ENCODE results near the gene FGF8. TPM values are rescaled to one million over a fixed set of nuclear protein-coding genes. Genes with fewer than 3 reads are reported as not detected.
A peak's percentile ranks its signal among the peaks of the same experiment; 100 is the strongest.

FGF8 gene
- total RNA-seq, 1 experiment from 2014 or later = 14.3 TPM

- peaks cover 27 to 34% of the 10 kb centered on the region in 2 experiments for H3K4me1 Mint-ChIP-seq
- no peaks in the 10 kb centered on the region for H3K27me3 Mint-ChIP-seq (ENCODE audit: low read depth)
- no CpG with 5 or more reads among the region's 47 CpGs for WGBS (ENCODE audit: extremely low coverage, insufficient read length, low lambda C conversion rate)
- peak; percentile 99 for DNase-seq
- H3K4ac ChIP-seq (ENCODE audit: low read depth, low read length) = no peak within 1 kb of the TSS; the same call in 1 of the 2 replicates
- H4K8ac ChIP-seq (replicated peaks; ENCODE audit: insufficient read length, low read depth, low read length) = no peak within 1 kb of the TSS
- TF ChIP-seq CTCF (conservative IDR thresholded peaks at IDR 0.05) = no peak
- H2BK20ac ChIP-seq (ENCODE audit: low read depth, low read length, poor library complexity, severe bottlenecking) = no peak within 1 kb of the TSS
- peak within 1 kb of the TSS; percentile 94 for H2BK5ac ChIP-seq (ENCODE audit: insufficient read length, low read length)
- no peaks in the 10 kb centered on the region for H3K27me3 ChIP-seq (ENCODE audit: insufficient read depth, low read length)
- H3K4me2 ChIP-seq (ENCODE audit: insufficient read depth, insufficient read length, low read length) = peak within 1 kb of the TSS; percentile 96
- peak within 1 kb of the TSS; percentile 69 for H4K5ac ChIP-seq (ENCODE audit: insufficient read length, low read depth, low read length)
- H3K27ac Mint-ChIP-seq = peak within 1 kb of the TSS; percentile 100
- no peaks in the 10 kb centered on the region for H4K20me1 ChIP-seq (ENCODE audit: control insufficient read depth, insufficient read depth, insufficient read length)
- H3T11ph ChIP-seq (ENCODE audit: low read length) = no peak within 1 kb of the TSS
- H3K9me3 ChIP-seq (ENCODE audit: control insufficient read depth, low read depth, low read length) = no peaks in the 10 kb centered on the region
- H3K14ac ChIP-seq (ENCODE audit: insufficient read depth, low read length) = peak within 1 kb of the TSS; percentile 99
- no peak within 1 kb of the TSS for H2AK5ac ChIP-seq (ENCODE audit: insufficient read length, low read length)
- H3K23ac ChIP-seq (ENCODE audit: insufficient read length, low read depth, low read length) = no peak within 1 kb of the TSS
- peaks cover 2 to 12% (median 3%) of the 10 kb centered on the region in 3 experiments; a peak in 5 of 7 replicates for H3K36me3 Mint-ChIP-seq (ENCODE audit: insufficient read depth in 1 of 3, low read depth in 3 of 3)
- no peaks in the 10 kb centered on the region for H3K79me1 ChIP-seq (ENCODE audit: insufficient read depth, low read depth, low read length, poor library complexity, severe bottlenecking)
- H3K18ac ChIP-seq (ENCODE audit: insufficient read length, low read depth, low read length) = peak within 1 kb of the TSS; percentile 99
- no peak within 1 kb of the TSS for H2AFZ ChIP-seq (ENCODE audit: low read length)
- no peak within 1 kb of the TSS for H2BK15ac ChIP-seq (ENCODE audit: low read depth, low read length)
- peaks cover 12% of the 10 kb centered on the region for H3K23me2 ChIP-seq (ENCODE audit: insufficient read length, low read depth, low read length, poor library complexity, severe bottlenecking)
- peak within 1 kb of the TSS; percentile 99 for H3K9ac ChIP-seq (ENCODE audit: extremely low read depth, insufficient read length, low read length)
- peak within 1 kb of the TSS; percentile 38 for H3K56ac ChIP-seq (ENCODE audit: insufficient read length, low read depth, low read length)
- H2BK12ac ChIP-seq (ENCODE audit: insufficient read length, low read depth, low read length) = no peak within 1 kb of the TSS
- H3K4me1 ChIP-seq (ENCODE audit: insufficient read depth, low read length) = peaks cover 4% of the 10 kb centered on the region; the same call in 1 of the 2 replicates
- H2BK120ac ChIP-seq (ENCODE audit: low read depth, low read length, poor library complexity, severe bottlenecking) = no peak within 1 kb of the TSS
- H3K79me2 ChIP-seq (ENCODE audit: insufficient read depth, low read length) = peaks cover 36% of the 10 kb centered on the region
- H3K4me3 Mint-ChIP-seq = peak within 1 kb of the TSS; percentile 92 to 97
- H3K27ac ChIP-seq (ENCODE audit: insufficient read length, low read depth, low read length) = peak within 1 kb of the TSS; percentile 90
- no peak within 1 kb of the TSS for H4K91ac ChIP-seq (ENCODE audit: insufficient read length, low read depth, low read length)
- no peaks in the 10 kb centered on the region for H3K9me3 Mint-ChIP-seq
Observed at GRCh38 chr10:101818119-101818871, 42.4 kb upstream of the FGF8 start, which contains the start of gene OGA. Gene OGA, minus strand, starts transcription at chr10:101818444. Its CDS starts 422 bp downstream, at chr10:101818022.
